Right lobe of liver (tissue), 4 donors: Measurements from ENCODE around the gene CSF1R.

Experiments
- CTCF ChIP-seq, 4 donors: fragments of 200-600 bp in 3 of 4; fragments of 450-650 bp in 1 of 4; IDR thresholded peaks; one replicate each; pipeline versions ENCODE4 v1.5.1 to v1.8.0; 2016 to 2022; ENCODE audit warnings: antibody characterized with exemption in 4 of 4, mild to moderate bottlenecking in 2 of 4
- POLR2A ChIP-seq: fragments of 450-650 bp; IDR thresholded peaks from one replicate; pipeline ENCODE4 v1.6.1; 2017; ENCODE audit warnings: antibody characterized with exemption, mild to moderate bottlenecking
- donor health status: DM: no; HTN: no; CAD: no.
- donor health status: DM: no; HTN: no; CAD: no.
- donor health status: DM: no; HTN: yes; CAD: no.

GRCh38 chr5:150052956-150053712 lies 33.2 kb downstream of the CSF1R start:
- TF ChIP-seq CTCF (IDR thresholded peaks at IDR 0.05) (no peak), POLR2A (no peak)
